NCI-H524 treated with DMSO at 0.1 percent for 48 hours (cell line): ENCODE measurements around the gene ENTPD2.

Experiments
- DNase-seq: peaks from one replicate; lab custom pipeline; 2025; lab: John Stamatoyannopoulos, UW

The ENTPD2 gene

DNA sequence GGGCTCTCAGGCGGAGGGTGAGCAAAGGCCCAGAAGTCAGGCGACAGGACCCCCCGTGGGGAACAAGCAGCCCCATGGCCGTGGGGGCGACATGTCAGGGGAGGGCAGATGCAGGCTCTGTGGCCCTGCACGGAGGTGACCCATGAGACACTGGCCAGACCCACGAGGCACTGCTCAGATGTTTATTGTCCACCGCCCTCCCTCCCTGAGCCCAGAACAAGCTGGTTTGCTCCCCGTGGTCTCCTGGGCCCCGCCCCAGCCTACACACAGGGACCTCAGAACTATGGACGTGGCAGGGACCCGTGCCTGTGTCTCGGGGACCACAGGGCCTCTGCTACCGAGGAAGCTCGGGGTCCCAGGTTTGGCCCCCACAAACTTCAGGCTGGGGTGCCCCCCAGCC lies 23.9 kb downstream of the ENTPD2 start:
- no peak for DNase-seq

GRCh38 chr9:137029058-137029936 lies 24.6 kb downstream of the ENTPD2 start:
- DNase-seq: no peak

DNA sequence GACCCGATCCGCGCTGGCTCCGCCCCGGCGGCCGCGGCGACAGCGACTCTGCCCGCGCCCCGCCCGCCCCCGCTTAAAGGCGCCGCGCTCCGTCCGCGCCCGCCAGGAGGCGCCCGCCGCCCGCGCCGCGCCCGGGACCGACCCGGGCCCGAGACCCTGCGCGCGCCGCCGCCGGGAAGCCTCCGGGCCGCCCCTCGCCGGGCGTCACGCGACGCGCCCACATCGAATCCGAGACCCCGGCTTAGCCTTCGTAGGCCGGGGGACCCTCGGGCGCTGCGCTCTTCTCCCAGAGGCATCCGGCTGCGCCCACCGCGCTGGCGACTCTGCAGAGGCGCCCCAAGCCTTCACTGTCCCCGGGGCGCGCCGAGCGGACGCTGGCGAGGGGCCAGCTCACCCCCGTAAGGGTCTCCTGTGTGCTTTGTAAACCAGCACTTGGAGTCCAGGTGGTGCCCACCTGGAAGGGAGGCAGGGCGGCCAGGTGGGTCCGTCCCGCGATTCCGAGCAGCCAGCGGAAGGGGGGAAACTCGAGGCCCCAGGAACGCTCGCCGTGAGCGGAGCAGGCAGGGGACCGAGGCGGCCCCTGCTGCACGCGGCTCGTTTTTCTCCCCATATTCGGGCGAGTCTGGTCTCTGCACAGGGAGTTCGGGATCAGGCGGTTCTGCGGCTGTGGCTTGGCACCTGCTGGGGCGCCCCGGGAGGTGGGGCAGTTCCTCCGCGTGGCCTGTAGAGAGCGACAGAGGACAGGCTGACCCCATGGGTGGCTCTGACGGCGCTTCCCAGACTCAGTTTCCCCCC lies 25.4 kb downstream of the ENTPD2 start:
- DNase-seq: no peak

DNA sequence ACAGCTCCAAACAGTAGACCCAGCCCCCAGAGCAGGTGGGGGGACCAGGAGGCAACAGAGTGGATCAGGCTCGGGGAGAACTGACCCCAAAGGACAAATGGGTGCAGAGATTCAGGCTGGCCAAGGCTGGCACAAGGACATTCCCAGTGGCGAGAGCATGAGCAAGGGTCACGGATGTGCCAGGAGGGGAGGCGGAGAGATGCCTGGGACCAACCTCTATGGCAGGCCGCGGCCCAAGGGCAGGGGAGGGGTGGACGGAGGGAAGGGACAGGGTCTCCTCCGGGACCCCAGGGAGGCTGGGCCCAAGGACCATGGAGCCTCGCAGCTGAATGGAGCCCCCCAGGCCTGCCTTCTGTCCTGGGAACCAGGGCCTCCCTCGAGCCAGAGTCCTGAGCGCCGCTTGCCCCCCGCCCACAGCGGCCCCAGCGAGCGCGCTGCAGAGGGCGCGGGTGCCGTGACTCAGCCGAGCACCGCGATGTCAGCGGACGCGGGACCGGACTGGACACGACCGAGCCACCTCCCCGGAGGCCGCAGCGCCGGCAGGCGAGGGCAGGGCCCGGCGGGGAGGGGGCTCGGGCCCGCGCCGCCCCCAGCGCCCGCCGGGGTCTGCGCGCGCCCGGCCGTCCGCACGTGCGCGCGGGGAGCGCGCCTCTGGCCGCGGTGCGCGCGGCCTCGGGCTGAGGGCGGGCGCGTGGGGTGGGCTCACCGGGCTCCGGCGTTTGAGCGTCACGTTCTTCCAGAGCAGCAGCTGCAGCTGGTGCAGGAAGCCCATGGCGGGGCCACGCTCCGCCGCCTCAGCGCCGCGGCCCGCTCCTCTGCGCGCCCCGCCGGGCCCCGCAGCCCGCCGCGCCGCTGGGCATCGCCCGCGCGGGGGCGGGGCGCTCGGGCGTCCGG lies 26.2 kb downstream of the ENTPD2 start, which contains the start of gene ABCA2:
TSS of gene ABCA2 (minus strand) at position 869 of the 894 bp plus-strand sequence. CDS start at position 772, 97 bp downstream.
- DNase-seq: no peak

- DNase-seq: no peak
Measured at GRCh38 chr9:137026828-137027227, 27.0 kb downstream of the ENTPD2 start.

GRCh38 chr9:137026384-137026783 lies 27.5 kb downstream of the ENTPD2 start:
- DNase-seq: no peak

DNA sequence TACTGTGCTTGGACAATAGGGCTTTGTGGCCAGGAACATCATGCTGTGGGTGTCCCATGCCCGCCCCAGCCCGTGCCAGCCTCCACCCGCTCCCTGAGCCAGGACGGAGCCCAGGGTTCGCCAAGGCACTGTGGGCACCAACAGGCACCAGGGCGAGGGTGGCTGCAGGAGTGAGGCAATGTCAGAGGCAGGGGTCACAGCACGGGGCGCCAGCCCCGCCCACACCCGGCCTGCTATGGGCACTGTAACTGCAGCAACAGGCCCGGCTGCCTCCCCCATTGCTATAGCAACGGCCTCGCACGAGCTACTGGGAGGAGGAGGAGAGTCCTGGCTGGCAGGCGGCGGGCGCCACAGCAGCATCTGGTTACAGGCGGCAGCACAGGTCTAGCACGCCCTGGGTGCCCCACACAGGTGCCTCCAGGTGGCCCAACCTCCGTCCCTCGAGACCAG lies 28.3 kb downstream of the ENTPD2 start:
- peak; percentile 24 for DNase-seq

DNA sequence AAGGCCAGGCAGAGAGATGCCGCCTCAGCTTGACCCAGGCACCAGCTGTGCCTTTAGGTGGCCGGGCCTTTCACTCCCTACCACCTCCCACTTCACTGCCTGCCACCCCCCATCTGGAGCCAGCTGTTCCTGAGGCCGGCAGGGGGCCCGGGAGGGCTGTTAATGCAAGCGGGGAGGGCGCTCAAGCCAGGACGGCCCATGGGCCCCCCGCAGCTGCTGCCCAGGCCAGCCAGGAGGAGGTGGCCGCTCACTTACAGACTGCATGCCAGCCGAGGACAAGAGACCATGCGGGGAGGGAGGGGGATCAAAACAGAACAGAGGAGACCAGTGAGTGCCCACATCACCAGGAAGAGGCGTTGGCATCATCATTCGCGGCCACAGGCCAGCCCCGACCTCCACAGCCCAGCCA lies 30.3 kb downstream of the ENTPD2 start:
- no peak for DNase-seq

DNA sequence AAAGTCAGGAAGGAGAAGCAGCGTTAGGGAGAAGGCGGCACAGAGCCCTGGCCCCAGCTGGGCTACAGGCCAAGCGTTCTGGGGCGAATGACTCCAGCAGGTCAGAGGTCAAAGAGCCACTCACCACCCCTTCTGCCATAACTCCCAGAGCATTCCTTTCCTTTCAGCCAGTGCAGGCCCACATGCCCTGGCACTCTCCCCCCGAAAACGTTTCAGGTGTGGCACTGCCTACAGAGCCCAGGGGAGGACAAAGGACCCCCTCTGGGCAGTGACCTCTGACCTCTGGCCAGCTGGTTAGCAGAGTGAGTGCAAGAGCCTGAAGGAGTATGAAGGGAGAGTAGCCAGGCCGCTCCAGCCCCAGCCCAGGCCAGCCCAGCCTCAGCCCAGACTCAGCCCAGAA lies 30.7 kb downstream of the ENTPD2 start:
- DNase-seq: no peak

GRCh38 chr9:137022662-137023008 lies 31.2 kb downstream of the ENTPD2 start:
- DNase-seq: no peak

DNA sequence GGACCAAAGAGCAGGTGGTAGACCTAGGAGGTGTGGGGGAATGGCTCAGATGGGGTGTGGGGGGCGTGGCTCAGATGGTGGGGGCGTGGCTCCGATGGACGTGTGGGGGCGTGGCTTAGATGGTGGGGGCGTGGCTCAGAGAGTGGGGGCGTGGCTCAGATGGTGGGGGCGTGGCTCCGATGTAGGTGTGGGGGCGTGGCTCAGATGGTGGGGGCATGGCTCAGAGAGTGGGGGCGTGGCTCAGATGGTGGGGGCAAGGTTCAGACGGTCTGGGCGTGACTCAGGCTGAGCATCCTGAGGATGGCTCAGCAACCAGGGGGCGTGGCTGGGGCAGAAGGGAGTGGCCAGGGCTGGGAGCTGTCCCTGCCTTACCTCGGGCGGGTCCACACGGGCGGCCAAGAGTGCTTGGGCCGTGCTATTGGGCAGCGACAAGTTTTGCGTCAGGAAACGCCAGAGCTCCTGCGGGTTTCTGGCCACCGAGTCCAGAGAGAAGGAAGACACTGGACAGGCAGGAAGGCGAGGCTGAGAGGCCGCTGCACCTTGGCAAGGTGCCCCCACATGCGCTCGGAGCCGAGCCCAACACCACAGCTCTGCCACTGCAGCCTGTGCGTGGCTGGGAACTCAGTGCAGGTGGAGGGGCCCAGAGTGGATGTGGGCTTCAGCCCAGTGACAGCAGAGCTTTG lies 31.7 kb downstream of the ENTPD2 start:
- DNase-seq: no peak

DNA sequence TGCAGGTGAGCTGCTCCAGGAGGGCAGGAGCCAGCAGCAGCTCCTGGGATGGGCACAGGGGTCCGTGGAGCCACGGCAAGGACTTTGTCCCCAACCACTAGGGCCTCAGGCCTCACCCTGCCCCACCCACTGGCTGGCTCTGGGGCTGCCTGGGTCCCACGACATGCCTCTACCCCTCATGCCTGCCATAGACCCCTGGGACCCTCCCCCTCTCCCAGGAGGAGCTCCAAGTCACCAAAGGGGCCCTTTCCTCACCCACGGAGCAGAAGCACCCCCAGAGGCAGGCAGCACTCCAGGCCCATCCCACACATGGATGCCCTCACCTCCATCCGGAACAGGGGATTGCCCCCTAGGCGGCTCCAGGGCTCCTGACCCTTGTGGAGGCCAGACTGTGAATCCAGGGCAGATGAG lies 32.3 kb downstream of the ENTPD2 start:
- no peak for DNase-seq

GRCh38 chr9:137020771-137021567 lies 32.9 kb downstream of the ENTPD2 start:
- no peak for DNase-seq

DNA sequence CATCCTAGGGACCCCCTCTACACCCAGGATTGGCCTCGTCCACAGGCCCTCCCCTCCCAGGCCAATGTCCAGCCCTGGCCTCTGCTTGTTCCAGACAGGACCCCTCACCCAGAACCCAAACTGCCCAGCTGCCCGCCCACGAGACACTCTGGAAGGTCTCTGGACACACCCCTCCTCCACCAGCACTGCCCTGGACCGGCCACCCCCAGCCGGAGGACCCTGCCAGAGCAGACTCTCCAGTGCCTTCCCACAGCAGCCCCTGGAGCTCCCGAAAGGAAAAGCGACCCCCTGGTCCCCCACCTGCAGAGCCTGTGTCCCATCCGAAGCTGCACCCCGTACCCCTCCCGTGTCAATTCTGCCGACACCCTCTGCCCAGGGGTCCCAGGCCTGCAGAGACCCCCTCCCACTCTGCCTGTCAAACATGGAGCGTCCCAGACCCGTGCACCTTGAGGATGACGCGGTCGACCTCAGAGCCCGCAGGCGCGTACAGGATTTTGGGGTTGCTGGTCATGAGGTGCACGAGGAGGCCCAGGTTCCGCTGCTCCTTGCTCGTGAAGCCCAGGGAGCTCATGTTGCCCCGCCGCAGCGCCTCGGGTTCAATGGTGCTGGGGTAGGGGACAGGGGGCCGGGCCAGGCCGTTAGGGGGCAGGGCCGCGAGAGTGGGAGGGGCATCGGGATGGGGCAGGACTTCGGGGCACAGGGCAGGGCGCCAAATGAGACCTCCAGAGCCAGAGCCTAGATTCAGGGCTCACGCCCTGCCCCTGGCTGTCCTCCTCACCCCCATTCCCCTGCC lies 33.8 kb downstream of the ENTPD2 start:
- no peak for DNase-seq

GRCh38 chr9:137018761-137019559 lies 34.9 kb downstream of the ENTPD2 start:
- DNase-seq: no peak

GRCh38 chr9:137017791-137018497 lies 35.9 kb downstream of the ENTPD2 start:
- DNase-seq: no peak

DNA sequence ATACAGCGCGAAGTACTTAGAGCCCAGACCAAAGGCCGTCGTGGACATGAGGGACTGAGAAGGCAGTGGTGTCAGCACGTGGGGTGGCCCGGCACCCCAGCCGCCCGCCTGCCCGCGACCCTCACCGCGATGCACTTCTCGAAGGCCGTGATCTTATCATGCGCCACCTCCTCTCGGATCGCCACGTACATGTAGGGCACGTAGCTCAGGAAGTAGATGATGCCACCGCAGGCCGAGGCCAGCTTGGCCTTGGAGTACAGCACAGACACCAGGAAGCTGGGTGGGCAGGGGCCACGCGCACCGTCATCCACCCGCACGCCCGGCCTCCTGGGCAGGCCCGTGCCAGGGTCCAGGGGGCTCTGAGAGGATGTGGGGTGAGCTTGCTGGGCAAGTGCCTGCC lies 36.8 kb downstream of the ENTPD2 start:
- DNase-seq: no peak

DNA sequence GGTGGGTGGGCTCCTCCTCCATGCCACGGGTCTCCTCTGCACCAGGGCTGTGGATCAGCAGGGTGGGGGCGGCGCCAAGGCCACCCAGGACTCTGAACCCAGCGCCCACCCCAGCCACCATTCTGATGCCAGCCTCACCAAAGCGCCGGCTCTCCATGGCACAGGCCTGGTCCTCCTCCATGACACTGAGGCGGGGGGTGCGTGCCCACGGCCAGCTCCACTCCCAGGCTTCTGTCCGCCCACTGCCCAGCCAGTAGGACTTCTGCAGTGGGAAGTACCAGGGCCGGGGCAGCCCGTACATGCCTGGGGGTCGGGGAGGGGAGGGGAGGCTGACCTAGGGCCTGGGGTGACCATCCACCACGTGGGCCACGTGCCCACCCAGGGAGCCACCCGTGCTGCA lies 37.4 kb downstream of the ENTPD2 start:
- no peak for DNase-seq
